T-helper 9 cell (primary cell): ENCODE measurements around the gene UFD1.

Source experiments
- DNase-seq: peaks from one replicate; pipeline ENCODE4 v3.0.0-alpha.2; 2020

The UFD1 gene

GRCh38 chr22:19466848-19467752, 11.9 kb downstream of the UFD1 start:
- DNase-seq, result no peak

GRCh38 chr22:19466126-19466716, 12.8 kb downstream of the UFD1 start:
- no peak for DNase-seq

- DNase-seq, result no peak
Measured at GRCh38 chr22:19464975-19465374, 14.0 kb downstream of the UFD1 start.

- DNase-seq, result no peak
Measured at GRCh38 chr22:19464546-19464945, 14.4 kb downstream of the UFD1 start.

GRCh38 chr22:19463491-19464469, 15.2 kb downstream of the UFD1 start:
- no peak for DNase-seq

GRCh38 chr22:19463008-19463407, 16.0 kb downstream of the UFD1 start:
- DNase-seq, result no peak

GRCh38 chr22:19461506-19461905, 17.5 kb downstream of the UFD1 start:
- no peak for DNase-seq

GRCh38 chr22:19460036-19460435, 19.0 kb downstream of the UFD1 start:
- no peak for DNase-seq

GRCh38 chr22:19457828-19458428, 21.1 kb downstream of the UFD1 start:
- no peak for DNase-seq

- DNase-seq, result no peak
Measured at GRCh38 chr22:19456541-19456940, 22.5 kb downstream of the UFD1 start.

- DNase-seq, result no peak
Measured at GRCh38 chr22:19455585-19456370, 23.2 kb downstream of the UFD1 start.

- DNase-seq, result no peak
Measured at GRCh38 chr22:19455033-19455432, 24.0 kb downstream of the UFD1 start.

- DNase-seq, result no peak
Measured at GRCh38 chr22:19454156-19454555, 24.8 kb downstream of the UFD1 start.

GRCh38 chr22:19453718-19454117, 25.3 kb downstream of the UFD1 start:
- no peak for DNase-seq

GRCh38 chr22:19451570-19451969, 27.4 kb downstream of the UFD1 start:
- DNase-seq, result no peak

GRCh38 chr22:19450363-19451175, 28.4 kb downstream of the UFD1 start:
- no peak for DNase-seq

GRCh38 chr22:19449422-19449767, 29.6 kb downstream of the UFD1 start:
- no peak for DNase-seq

- DNase-seq, result no peak
Measured at GRCh38 chr22:19448739-19449421, 30.1 kb downstream of the UFD1 start.

GRCh38 chr22:19448076-19448607, 30.9 kb downstream of the UFD1 start:
- peak; percentile 5 for DNase-seq
